ENCODE data around the gene HIBCH. TPM values are rescaled to one million over a fixed set of nuclear protein-coding genes. Genes with fewer than 3 reads are reported as not detected.

The HIBCH gene
- total and polyA plus RNA-seq, 2 experiments from 2014 or later: 25.7 to 42.3 TPM

DNA sequence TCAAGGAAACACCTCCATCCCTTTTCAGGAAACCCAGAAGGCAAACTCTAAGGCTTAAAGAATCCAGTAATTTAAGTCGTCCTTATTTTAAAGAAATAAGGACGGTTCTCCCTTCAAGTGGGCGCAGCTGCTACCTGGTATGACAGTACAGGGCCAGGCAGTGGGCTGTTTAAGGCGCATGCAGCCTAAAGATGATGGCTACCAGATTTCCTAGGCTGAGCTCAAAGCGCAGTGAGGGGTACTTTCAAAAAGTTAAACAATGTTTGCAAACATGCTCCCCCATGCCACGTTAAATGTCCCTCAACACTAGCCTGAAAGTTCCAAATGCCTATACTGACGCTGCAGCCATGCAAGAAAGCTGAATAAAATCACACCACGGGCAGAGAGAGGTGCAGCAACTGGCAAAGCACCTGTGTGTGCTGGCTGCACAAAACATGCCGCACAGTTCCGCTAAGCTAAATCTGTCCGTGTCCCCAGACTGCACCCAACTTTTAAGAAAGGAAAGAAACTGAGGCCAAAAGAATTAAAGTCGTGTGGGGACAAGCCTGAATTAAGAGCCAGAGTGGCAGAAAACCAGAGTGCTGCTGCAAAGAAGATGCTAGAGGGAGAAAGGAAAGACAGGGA lies 583 bp downstream of the HIBCH start:
- H3K4me3 ChIP-seq: peak overlapping the region; percentile 93
- peak overlapping the region; percentile 90 for H3K27ac ChIP-seq (ENCODE audit: low read depth)
- ATAC-seq (peak; percentile 25), DNase-seq (ENCODE audit: low spot score) (peak; percentile 27)
- 0 out of 2 replicates have a peak, but pooled peaks cover 4% of the 10 kb centered on the region for H3F3A ChIP-seq (replicated peaks; ENCODE audit: low read depth)
- H3K27me3 ChIP-seq (ENCODE audit: insufficient read depth): no peaks in the 10 kb centered on the region
- H3K9me2 ChIP-seq (ENCODE audit: insufficient read depth): no peaks in the 10 kb centered on the region
- H3K79me2 ChIP-seq (replicated peaks; ENCODE audit: insufficient read depth): peaks cover 45% of the 10 kb centered on the region
- TF ChIP-seq ZNF114 (CRISPR knock-in tag; IDR thresholded peaks at IDR 0.05) (no peak), EZH2phosphoT487 (IDR thresholded peaks at IDR 0.05; ENCODE audit: unreplicated experiment) (no peak)
- TF ChIP-seq, protein P1, sequence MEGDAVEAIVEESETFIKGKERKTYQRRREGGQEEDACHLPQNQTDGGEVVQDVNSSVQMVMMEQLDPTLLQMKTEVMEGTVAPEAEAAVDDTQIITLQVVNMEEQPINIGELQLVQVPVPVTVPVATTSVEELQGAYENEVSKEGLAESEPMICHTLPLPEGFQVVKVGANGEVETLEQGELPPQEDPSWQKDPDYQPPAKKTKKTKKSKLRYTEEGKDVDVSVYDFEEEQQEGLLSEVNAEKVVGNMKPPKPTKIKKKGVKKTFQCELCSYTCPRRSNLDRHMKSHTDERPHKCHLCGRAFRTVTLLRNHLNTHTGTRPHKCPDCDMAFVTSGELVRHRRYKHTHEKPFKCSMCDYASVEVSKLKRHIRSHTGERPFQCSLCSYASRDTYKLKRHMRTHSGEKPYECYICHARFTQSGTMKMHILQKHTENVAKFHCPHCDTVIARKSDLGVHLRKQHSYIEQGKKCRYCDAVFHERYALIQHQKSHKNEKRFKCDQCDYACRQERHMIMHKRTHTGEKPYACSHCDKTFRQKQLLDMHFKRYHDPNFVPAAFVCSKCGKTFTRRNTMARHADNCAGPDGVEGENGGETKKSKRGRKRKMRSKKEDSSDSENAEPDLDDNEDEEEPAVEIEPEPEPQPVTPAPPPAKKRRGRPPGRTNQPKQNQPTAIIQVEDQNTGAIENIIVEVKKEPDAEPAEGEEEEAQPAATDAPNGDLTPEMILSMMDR (conservative IDR thresholded peaks at IDR 0.05; ENCODE audit: low read depth in 2 of 2): no peak
- TF ChIP-seq, protein P2, sequence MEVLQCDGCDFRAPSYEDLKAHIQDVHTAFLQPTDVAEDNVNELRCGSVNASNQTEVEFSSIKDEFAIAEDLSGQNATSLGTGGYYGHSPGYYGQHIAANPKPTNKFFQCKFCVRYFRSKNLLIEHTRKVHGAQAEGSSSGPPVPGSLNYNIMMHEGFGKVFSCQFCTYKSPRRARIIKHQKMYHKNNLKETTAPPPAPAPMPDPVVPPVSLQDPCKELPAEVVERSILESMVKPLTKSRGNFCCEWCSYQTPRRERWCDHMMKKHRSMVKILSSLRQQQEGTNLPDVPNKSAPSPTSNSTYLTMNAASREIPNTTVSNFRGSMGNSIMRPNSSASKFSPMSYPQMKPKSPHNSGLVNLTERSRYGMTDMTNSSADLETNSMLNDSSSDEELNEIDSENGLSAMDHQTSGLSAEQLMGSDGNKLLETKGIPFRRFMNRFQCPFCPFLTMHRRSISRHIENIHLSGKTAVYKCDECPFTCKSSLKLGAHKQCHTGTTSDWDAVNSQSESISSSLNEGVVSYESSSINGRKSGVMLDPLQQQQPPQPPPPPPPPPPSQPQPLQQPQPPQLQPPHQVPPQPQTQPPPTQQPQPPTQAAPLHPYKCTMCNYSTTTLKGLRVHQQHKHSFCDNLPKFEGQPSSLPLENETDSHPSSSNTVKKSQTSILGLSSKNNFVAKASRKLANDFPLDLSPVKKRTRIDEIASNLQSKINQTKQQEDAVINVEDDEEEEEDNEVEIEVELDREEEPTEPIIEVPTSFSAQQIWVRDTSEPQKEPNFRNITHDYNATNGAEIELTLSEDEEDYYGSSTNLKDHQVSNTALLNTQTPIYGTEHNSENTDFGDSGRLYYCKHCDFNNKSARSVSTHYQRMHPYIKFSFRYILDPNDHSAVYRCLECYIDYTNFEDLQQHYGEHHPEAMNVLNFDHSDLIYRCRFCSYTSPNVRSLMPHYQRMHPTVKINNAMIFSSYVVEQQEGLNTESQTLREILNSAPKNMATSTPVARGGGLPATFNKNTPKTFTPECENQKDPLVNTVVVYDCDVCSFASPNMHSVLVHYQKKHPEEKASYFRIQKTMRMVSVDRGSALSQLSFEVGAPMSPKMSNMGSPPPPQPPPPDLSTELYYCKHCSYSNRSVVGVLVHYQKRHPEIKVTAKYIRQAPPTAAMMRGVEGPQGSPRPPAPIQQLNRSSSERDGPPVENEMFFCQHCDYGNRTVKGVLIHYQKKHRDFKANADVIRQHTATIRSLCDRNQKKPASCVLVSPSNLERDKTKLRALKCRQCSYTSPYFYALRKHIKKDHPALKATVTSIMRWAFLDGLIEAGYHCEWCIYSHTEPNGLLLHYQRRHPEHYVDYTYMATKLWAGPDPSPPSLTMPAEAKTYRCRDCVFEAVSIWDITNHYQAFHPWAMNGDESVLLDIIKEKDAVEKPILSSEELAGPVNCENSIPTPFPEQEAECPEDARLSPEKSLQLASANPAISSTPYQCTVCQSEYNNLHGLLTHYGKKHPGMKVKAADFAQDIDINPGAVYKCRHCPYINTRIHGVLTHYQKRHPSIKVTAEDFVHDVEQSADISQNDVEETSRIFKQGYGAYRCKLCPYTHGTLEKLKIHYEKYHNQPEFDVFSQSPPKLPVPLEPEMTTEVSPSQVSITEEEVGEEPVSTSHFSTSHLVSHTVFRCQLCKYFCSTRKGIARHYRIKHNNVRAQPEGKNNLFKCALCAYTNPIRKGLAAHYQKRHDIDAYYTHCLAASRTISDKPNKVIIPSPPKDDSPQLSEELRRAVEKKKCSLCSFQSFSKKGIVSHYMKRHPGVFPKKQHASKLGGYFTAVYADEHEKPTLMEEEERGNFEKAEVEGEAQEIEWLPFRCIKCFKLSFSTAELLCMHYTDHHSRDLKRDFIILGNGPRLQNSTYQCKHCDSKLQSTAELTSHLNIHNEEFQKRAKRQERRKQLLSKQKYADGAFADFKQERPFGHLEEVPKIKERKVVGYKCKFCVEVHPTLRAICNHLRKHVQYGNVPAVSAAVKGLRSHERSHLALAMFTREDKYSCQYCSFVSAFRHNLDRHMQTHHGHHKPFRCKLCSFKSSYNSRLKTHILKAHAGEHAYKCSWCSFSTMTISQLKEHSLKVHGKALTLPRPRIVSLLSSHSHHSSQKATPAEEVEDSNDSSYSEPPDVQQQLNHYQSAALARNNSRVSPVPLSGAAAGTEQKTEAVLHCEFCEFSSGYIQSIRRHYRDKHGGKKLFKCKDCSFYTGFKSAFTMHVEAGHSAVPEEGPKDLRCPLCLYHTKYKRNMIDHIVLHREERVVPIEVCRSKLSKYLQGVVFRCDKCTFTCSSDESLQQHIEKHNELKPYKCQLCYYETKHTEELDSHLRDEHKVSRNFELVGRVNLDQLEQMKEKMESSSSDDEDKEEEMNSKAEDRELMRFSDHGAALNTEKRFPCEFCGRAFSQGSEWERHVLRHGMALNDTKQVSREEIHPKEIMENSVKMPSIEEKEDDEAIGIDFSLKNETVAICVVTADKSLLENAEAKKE (CRISPR knock-in tag; IDR thresholded peaks at IDR 0.05): no peak
- peaks cover 2% of the 10 kb centered on the region; the same call in 1 of the 2 replicates for H4K20me1 ChIP-seq (replicated peaks; ENCODE audit: insufficient read depth)
- peak overlapping the region; percentile 98 for H3K4me2 ChIP-seq
- no peaks in the 10 kb centered on the region; the same call in 2 of the 3 replicates for H3K36me3 Mint-ChIP-seq (ENCODE audit: low read depth)
- H3K9me3 Mint-ChIP-seq: no peaks in the 10 kb centered on the region
- H3K4me3 Mint-ChIP-seq: peak overlapping the region; percentile 98
- peak overlapping the region; percentile 98 for H2AFZ ChIP-seq
- peaks cover 17% of the 10 kb centered on the region for H3K4me1 Mint-ChIP-seq
- H3K4me1 ChIP-seq (ENCODE audit: insufficient read depth): peaks cover 8% of the 10 kb centered on the region
- no peaks in the 10 kb centered on the region for H3K36me3 ChIP-seq (ENCODE audit: insufficient read depth)
- peaks cover 4% of the 10 kb centered on the region for H3K27me3 Mint-ChIP-seq (ENCODE audit: insufficient read depth, low read depth, poor library complexity)
- peak overlapping the region; percentile 85; the same call in 1 of the 2 replicates for H3K27ac Mint-ChIP-seq
